GM23248 (cell line): Measurements from ENCODE around the gene SLC45A3. TPM values are rescaled to one million over a fixed set of nuclear protein-coding genes. Genes with fewer than 3 reads are reported as not detected.

Experiments used
- DNase-seq: peaks from one replicate; pipeline ENCODE4 v3.0.0-alpha.2; 2015
- H2AFZ ChIP-seq: fragments of 200-600 bp; sonication (generic); 2 replicates; pipeline ENCODE4 v1.6.1; 2016; ENCODE audit warnings: antibody characterized with exemption
- H3F3A ChIP-seq: fragments of 200-600 bp; sonication (generic); 2 replicates; pipeline ENCODE4 v1.6.1; 2016; ENCODE audit warnings: mild to moderate bottlenecking, antibody characterized with exemption, mixed run types; ENCODE audit not compliant: insufficient read depth
- H3K27ac ChIP-seq: fragments of 200-600 bp; sonication (generic); 2 replicates; pipeline ENCODE4 v1.5.1; 2016; ENCODE audit warnings: mild to moderate bottlenecking
- H3K27me3 ChIP-seq: fragments of 200-600 bp; sonication (generic); replicated peaks from 2 replicates; pipeline ENCODE4 v1.6.1; 2016; ENCODE audit warnings: mild to moderate bottlenecking; ENCODE audit not compliant: insufficient read depth
- H3K36me3 ChIP-seq: fragments of 200-600 bp; sonication (generic); 2 replicates; pipeline ENCODE4 v1.6.1; 2016; ENCODE audit warnings: low read depth, mild to moderate bottlenecking
- H3K4me1 ChIP-seq: fragments of 200-600 bp; sonication (generic); 2 replicates; pipeline ENCODE4 v1.6.1; 2016; ENCODE audit warnings: mild to moderate bottlenecking; ENCODE audit not compliant: insufficient read depth
- H3K4me2 ChIP-seq: fragments of 200-600 bp; sonication (generic); one replicate; pipeline ENCODE4 v1.6.1; 2016; ENCODE audit warnings: mild to moderate bottlenecking; ENCODE audit not compliant: unreplicated experiment
- H3K4me3 ChIP-seq: fragments of 200-600 bp; sonication (generic); 2 replicates; pipeline ENCODE4 v1.5.1; 2016; ENCODE audit warnings: mild to moderate bottlenecking
- H3K79me2 ChIP-seq: fragments of 200-600 bp; sonication (generic); 2 replicates; pipeline ENCODE4 v1.6.1; 2016; ENCODE audit warnings: mild to moderate bottlenecking; ENCODE audit not compliant: insufficient read depth
- H3K9ac ChIP-seq: fragments of 200-600 bp; sonication (generic); 2 replicates; pipeline ENCODE4 v1.6.1; 2016; ENCODE audit warnings: mild to moderate bottlenecking
- H3K9me2 ChIP-seq: fragments of 200-600 bp; sonication (generic); 2 replicates; pipeline ENCODE4 v1.6.1; 2016; ENCODE audit warnings: mixed run types, mild to moderate bottlenecking, moderate library complexity; ENCODE audit not compliant: insufficient read depth
- H3K9me3 ChIP-seq: fragments of 200-600 bp; sonication (generic); one replicate; pipeline ENCODE4 v1.6.1; 2017; ENCODE audit warnings: low read depth
- H4K20me1 ChIP-seq: fragments of 200-600 bp; sonication (generic); 2 replicates; pipeline ENCODE4 v1.6.0; 2016; ENCODE audit not compliant: insufficient read depth
- EZH2 ChIP-seq: fragments of 200-600 bp; sonication (generic); IDR thresholded peaks from 2 replicates; pipeline ENCODE4 v1.6.1; 2018; ENCODE audit warnings: antibody characterized with exemption, mild to moderate bottlenecking; ENCODE audit not compliant: insufficient read depth, poor library complexity, severe bottlenecking
- EZH2phosphoT487 ChIP-seq: fragments of 200-600 bp; sonication (generic); IDR thresholded peaks from 2 replicates; pipeline ENCODE4 v1.6.1; 2018; ENCODE audit warnings: antibody characterized with exemption, moderate library complexity, mild to moderate bottlenecking, low read depth; ENCODE audit not compliant: insufficient read depth
- WGBS, 2 experiments: methylation state at CpG; one replicate each; pipeline ENCODE4 v1.1.6; 2015 to 2017; ENCODE audit warnings: low lambda C conversion rate in 2 of 2, low coverage in 1 of 2; ENCODE audit errors: missing lambda C conversion rate in 2 of 2; 5-methylcytosine and 5-hydroxymethylcytosine counted together
- in situ Hi-C: fragments of 300-500 bp; cut with MboI; formaldehyde crosslinking; loops from 2 replicates; pipeline ENCODE4 v1.15.0; 2020
- polyA plus RNA-seq: library from polyadenylated mRNA; unstranded; fragments of >200 nt; fragmentation: Nextera tagmentation; extraction: Ambion mirVana; gene quantifications from 2 replicates; pipeline ENCODE4 v1.2.1, GENCODE V29; 2016
- total RNA-seq: library from RNA; depleted of rRNA; stranded (reverse); fragments of >200 nt; shearing (Covaris generic); gene quantifications from 2 replicates; pipeline ENCODE4 v1.2.3, GENCODE V29; 2014

The SLC45A3 gene
- total and polyA plus RNA-seq, 2 experiments from 2014 or later: 0.38 to 1.2 TPM

DNA sequence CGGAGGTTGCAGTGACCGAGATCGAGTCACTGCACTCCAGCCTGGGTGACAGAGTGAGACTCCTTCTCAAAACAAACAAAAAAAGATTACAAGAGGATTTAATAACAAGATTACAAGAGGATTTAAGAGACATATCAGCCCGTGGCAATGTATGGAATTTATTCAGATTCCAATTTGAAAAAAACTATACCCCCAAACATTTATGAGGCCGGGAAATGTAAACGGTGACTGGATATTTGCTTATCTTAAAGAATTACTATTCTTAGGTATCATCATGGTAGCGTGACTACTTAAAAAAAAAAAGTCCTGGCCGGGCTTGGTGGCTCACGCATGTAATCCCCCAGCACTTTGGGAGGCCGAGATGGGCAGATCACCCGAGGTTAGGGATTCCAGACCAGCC, 27.3 kb downstream of the SLC45A3 start:
- no peak overlapping the region for H3K27ac ChIP-seq
- no peak for DNase-seq
- WGBS, 2 experiments: 79 to 81% methylated on average over 11 of the region's 11 CpGs

DNA sequence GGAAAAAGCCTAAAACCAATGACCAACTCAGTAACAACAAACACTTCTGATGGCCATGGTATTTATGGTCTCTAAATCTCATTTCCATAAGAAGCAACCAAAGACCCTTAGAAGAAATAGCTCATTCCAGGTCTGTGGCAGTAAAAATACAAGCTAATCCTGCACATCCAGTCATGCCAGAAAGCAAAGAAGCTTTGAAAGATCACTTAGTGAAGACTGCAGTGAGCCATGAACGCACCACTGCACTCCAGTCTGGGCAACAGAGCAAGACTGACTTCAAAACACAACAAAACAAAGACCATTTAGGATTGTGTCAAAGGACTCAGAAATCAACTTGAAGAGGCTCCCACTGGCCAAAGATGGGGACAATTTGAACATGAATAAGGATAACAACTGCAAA, 30.1 kb downstream of the SLC45A3 start:
- Histone ChIP-seq H3K36me3 (no peaks in the 10 kb centered on the region), H3K4me2 (no peak overlapping the region), H3K27me3 (no peaks in the 10 kb centered on the region), H3K4me3 (no peak overlapping the region), H3K9me2 (no peaks in the 10 kb centered on the region), H3K9me3 (no peaks in the 10 kb centered on the region), H4K20me1 (no peaks in the 10 kb centered on the region), H2AFZ (no peak overlapping the region), H3F3A (no peaks in the 10 kb centered on the region), H3K4me1 (no peaks in the 10 kb centered on the region), H3K79me2 (no peaks in the 10 kb centered on the region), H3K27ac (no peak overlapping the region), H3K9ac (no peak overlapping the region)
- in situ Hi-C loops: loop anchor here (10.0 kb wide), 2 partner anchors 55 to 125 kb away; no protein-coding TSS in a partner anchor
- TF ChIP-seq EZH2 (no peak), EZH2phosphoT487 (no peak)
- 95 to 100% methylated on average over 1 of the region's 1 CpG for WGBS, 2 experiments
- DNase-seq: no peak

More for the DNA sequence above, 27.3 kb downstream of the SLC45A3 start:
- Histone ChIP-seq H3K9me3 (no peaks in the 10 kb centered on the region), H3K4me2 (no peak overlapping the region), H3K4me1 (no peaks in the 10 kb centered on the region), H3K9ac (no peak overlapping the region), H3K4me3 (no peak overlapping the region), H4K20me1 (no peaks in the 10 kb centered on the region), H2AFZ (no peak overlapping the region), H3K9me2 (no peaks in the 10 kb centered on the region), H3K27me3 (no peaks in the 10 kb centered on the region), H3F3A (no peaks in the 10 kb centered on the region), H3K79me2 (no peaks in the 10 kb centered on the region), H3K36me3 (no peaks in the 10 kb centered on the region)
- in situ Hi-C loops: loop anchor here (10.0 kb wide), 2 partner anchors 58 to 128 kb away; no protein-coding TSS in a partner anchor
- no peak for TF ChIP-seq EZH2phosphoT487
- TF ChIP-seq EZH2: no peak

DNA sequence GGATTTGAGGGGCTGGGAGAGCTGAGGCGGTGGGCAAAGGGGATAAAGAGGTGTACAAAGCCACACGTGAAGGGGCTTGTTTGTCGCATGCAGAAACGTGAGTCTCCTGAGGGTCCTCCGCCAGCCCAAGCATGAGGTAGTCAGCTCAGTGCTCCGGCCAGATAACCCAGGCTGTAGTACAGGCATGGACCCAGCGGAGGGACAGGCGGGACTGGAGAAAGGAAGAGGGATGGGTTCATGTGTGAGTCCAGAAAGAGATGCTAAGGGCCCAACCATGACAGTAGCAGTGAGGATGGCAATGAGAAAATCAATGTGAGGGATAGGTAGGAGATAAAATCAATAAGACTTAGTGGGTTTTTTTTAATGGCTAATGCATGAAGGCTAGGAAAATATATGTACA, 34.8 kb downstream of the SLC45A3 start:
- no peak for TF ChIP-seq EZH2phosphoT487
- TF ChIP-seq EZH2: no peak
- H3K4me3 ChIP-seq: no peak overlapping the region

DNA sequence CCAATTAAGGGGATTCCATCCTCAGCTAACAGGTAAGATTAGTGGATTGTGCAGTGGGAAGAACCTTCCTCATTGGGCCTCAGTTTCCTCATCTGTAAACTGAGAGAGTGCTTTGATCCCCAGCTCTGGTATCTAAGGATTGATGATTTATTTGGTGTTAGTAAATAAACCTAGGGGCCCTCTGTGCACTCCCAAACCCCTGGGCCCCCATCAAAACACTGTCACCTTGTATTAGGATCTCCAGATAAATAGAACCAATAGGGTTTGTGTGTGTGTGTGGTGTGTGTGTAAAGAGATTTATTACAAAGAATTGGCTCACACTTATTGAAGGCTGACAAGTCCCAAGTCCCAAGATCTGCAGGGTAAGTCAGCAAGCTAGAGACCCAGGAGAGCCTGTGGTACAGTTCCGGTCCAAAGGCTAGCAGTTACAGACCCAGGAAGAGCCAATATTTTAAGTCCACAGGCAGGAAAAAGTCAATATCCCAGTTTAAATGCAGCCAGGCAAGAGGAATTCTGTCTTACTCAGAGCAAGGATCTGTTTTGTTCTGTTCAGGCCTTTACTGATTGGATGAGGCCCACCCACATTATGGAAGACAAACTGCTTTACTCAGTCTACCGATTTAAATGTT, 37.5 kb downstream of the SLC45A3 start:
- DNase-seq: no peak
- Histone ChIP-seq H3K36me3 (no peaks in the 10 kb centered on the region), H3K27me3 (no peaks in the 10 kb centered on the region), H3F3A (no peaks in the 10 kb centered on the region), H3K9me2 (no peaks in the 10 kb centered on the region), H3K9me3 (no peaks in the 10 kb centered on the region), H3K4me3 (no peak overlapping the region), H3K79me2 (no peaks in the 10 kb centered on the region), H3K4me2 (no peak overlapping the region), H3K9ac (no peak overlapping the region), H4K20me1 (no peaks in the 10 kb centered on the region), H3K27ac (no peak overlapping the region), H3K4me1 (no peaks in the 10 kb centered on the region), H2AFZ (no peak overlapping the region)
- in situ Hi-C loops: no loop called here
- WGBS, 2 experiments: 97 to 98% methylated on average over 2 of the region's 2 CpGs
- TF ChIP-seq EZH2 (no peak), EZH2phosphoT487 (no peak)

More for the DNA sequence above, 34.8 kb downstream of the SLC45A3 start:
- Histone ChIP-seq H3K9ac (no peak overlapping the region), H3K4me2 (no peak overlapping the region), H3K27ac (no peak overlapping the region), H3K79me2 (no peaks in the 10 kb centered on the region), H3K9me2 (no peaks in the 10 kb centered on the region), H3K9me3 (no peaks in the 10 kb centered on the region), H3F3A (no peaks in the 10 kb centered on the region), H3K4me1 (no peaks in the 10 kb centered on the region), H3K27me3 (no peaks in the 10 kb centered on the region), H3K36me3 (no peaks in the 10 kb centered on the region), H4K20me1 (no peaks in the 10 kb centered on the region), H2AFZ (no peak overlapping the region)
- in situ Hi-C loops: no loop called here
- DNase-seq: no peak
- 83 to 84% methylated on average over 8 of the region's 8 CpGs for WGBS, 2 experiments

DNA sequence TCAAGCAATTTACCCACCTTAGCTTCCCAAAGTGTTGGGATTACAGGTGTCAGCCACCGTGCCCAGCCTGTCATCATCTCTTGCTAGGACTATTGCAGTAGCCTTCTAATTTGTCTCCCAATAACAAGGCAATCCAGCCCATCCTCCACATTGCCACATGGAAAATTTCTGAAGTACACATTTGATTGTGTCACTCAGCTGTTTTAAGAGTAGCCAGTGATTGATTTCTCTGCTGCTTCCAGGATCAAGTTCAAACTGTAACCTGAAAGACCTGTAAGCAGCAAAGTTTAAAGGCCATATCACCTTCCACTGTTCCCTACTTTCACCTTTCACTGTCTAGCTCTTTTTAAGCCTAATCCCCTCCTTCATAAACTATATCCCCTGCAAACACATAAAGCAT, 40.7 kb downstream of the SLC45A3 start:
- H3K9ac ChIP-seq: no peak overlapping the region
- no peak overlapping the region for H3K4me3 ChIP-seq
- in situ Hi-C loops: no loop called here
- no peak for DNase-seq
- no peaks in the 10 kb centered on the region for H3K79me2 ChIP-seq
- TF ChIP-seq EZH2 (no peak), EZH2phosphoT487 (no peak)
- H3K36me3 ChIP-seq: no peaks in the 10 kb centered on the region
- no peaks in the 10 kb centered on the region for H3K9me3 ChIP-seq
- H4K20me1 ChIP-seq: no peaks in the 10 kb centered on the region
- peaks cover 7% of the 10 kb centered on the region; the same call in 1 of the 2 replicates for H3F3A ChIP-seq
- H3K4me2 ChIP-seq: no peak overlapping the region
- 45 to 71% methylated on average over 1 of the region's 1 CpG for WGBS, 2 experiments
- H3K27me3 ChIP-seq: no peaks in the 10 kb centered on the region
- peaks cover 7% of the 10 kb centered on the region for H3K4me1 ChIP-seq
- no peaks in the 10 kb centered on the region for H3K9me2 ChIP-seq
- no peak overlapping the region for H3K27ac ChIP-seq
- H2AFZ ChIP-seq: no peak overlapping the region
